Suprapubic skin (tissue), 4 donors: Measurements from ENCODE around the gene LRRC8D. TPM values are rescaled to one million over a fixed set of nuclear protein-coding genes. Genes with fewer than 3 reads are reported as not detected.

ENCODE experiments used
- DNase-seq, 2 donors: peaks; one replicate each; pipeline ENCODE4 v3.0.0-alpha.2; 2019; ENCODE audit warnings: low spot score in 2 of 2
- H3K27ac ChIP-seq: fragments of 200-600 bp; sonication (generic); one replicate; pipeline ENCODE4 v1.5.1; 2019
- H3K27me3 ChIP-seq: fragments of 200-600 bp; sonication (generic); one replicate; pipeline ENCODE4 v1.5.1; 2019
- H3K36me3 ChIP-seq: fragments of 200-600 bp; sonication (generic); one replicate; pipeline ENCODE4 v1.5.1; 2019
- H3K4me1 ChIP-seq: fragments of 200-600 bp; sonication (generic); one replicate; pipeline ENCODE4 v1.5.1; 2019
- H3K4me3 ChIP-seq: fragments of 200-600 bp; sonication (generic); one replicate; pipeline ENCODE4 v1.5.1; 2019; ENCODE audit warnings: mild to moderate bottlenecking
- H3K9me3 ChIP-seq: fragments of 200-600 bp; sonication (generic); one replicate; pipeline ENCODE4 v1.5.1; 2019
- EP300 ChIP-seq: sonication (generic); formaldehyde crosslinking; IDR thresholded peaks from one replicate; pipeline ENCODE4 v1.6.1; 2017; ENCODE audit warnings: antibody characterized with exemption
- POLR2A ChIP-seq, 2 donors: fragments of 450-650 bp; IDR thresholded peaks; one replicate each; pipeline ENCODE4 v1.6.1; 2017; ENCODE audit warnings: antibody characterized with exemption in 2 of 2, mild to moderate bottlenecking in 2 of 2, moderate library complexity in 2 of 2
- POLR2AphosphoS5 ChIP-seq, 3 donors: sonication (generic); formaldehyde crosslinking; IDR thresholded peaks; one replicate each; pipeline ENCODE4 v1.6.1; 2017; ENCODE audit warnings: antibody characterized with exemption in 3 of 3
- WGBS: methylation state at CpG from one replicate; pipeline ENCODE4 v1.1.5; 2018; 5-methylcytosine and 5-hydroxymethylcytosine counted together
- total RNA-seq, 4 donors: library from RNA; depleted of rRNA; stranded (reverse); fragments of >200 nt; gene quantifications; one replicate each; pipeline ENCODE4 v1.1.0, GENCODE V29; 2016
- TF ChIP-seq, protein P1 (sequence below), 2 donors: fragments of 200-600 bp in 1 of 2; fragments of 450-650 bp in 1 of 2; sonication (generic) in 1 of 2; IDR thresholded peaks; one replicate each; pipeline ENCODE4 v1.5.1; 2016 to 2019; ENCODE audit warnings: antibody characterized with exemption in 2 of 2, mild to moderate bottlenecking in 1 of 2, moderate library complexity in 1 of 2

LRRC8D gene
- total RNA-seq, 4 donors from 2014 or later = 11.7 to 24.8 (median 21.6) TPM

DNA sequence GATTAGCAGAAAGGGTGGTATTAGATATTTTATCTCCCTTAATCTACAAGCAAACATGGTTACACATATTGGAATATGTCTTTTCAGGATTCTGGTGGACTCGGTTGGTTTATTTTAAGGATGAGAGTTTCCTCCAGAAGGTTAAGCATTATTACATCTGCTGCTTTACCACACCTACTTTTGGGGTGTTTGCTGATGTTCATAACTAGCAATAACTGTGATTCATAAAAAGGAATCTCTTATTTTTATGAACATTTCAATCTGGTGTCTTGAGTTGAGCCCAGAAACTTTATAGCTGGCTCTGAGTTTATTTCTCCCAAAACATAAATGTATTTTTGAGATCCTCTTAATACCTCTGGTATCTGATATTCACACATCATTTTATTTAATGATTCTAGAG lies 82.7 kb downstream of the LRRC8D start:
- no peak for TF ChIP-seq POLR2A (IDR thresholded peaks at IDR 0.05)
- TF ChIP-seq EP300 = no peak
- TF ChIP-seq, protein P1, sequence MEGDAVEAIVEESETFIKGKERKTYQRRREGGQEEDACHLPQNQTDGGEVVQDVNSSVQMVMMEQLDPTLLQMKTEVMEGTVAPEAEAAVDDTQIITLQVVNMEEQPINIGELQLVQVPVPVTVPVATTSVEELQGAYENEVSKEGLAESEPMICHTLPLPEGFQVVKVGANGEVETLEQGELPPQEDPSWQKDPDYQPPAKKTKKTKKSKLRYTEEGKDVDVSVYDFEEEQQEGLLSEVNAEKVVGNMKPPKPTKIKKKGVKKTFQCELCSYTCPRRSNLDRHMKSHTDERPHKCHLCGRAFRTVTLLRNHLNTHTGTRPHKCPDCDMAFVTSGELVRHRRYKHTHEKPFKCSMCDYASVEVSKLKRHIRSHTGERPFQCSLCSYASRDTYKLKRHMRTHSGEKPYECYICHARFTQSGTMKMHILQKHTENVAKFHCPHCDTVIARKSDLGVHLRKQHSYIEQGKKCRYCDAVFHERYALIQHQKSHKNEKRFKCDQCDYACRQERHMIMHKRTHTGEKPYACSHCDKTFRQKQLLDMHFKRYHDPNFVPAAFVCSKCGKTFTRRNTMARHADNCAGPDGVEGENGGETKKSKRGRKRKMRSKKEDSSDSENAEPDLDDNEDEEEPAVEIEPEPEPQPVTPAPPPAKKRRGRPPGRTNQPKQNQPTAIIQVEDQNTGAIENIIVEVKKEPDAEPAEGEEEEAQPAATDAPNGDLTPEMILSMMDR (IDR thresholded peaks at IDR 0.05) = no peak
- TF ChIP-seq POLR2AphosphoS5 (IDR thresholded peaks at IDR 0.05) = no peak
- DNase-seq = no peak
- Histone ChIP-seq H3K4me3 (no peak overlapping the region), H3K9me3 (no peaks in the 10 kb centered on the region), H3K27ac (no peak overlapping the region), H3K27me3 (no peaks in the 10 kb centered on the region), H3K4me1 (peaks cover 14% of the 10 kb centered on the region), H3K36me3 (no peaks in the 10 kb centered on the region)
- 85% methylated on average over 1 of the region's 1 CpG for WGBS

DNA sequence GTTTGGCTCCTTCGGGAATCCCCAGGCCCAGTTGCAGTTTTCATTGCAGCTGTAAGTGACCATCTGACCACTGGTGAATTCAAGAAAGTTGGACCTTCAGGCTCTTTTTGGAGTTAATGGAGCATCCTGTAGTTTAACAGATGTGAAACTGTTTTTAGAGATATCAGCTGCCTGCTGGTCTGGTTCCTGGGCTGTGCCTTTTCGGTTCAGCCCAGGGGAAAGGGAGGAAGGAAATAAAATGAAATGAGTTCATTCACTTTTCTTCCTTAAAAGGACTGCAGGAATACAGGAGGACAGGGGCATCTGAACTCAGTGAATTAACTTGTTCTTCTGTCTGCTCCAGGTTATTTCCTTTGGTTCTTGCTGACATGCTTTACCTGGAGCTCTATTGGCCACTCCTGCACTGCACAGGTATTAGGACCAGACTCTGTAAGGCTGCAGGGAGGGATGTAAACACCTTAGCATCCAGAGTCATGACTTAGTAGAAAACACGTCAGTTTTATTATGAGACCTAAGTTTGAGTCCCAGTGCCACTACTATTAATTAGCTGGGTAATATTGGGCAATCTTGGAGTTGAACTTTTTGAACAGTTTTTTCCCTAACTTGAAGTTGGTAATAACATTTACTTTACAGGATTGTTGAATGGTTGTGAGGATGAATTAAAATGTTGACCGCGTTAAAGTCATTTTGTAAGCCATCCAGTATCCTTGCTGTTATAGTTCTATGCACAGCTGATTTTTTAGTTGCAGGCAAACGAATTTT lies 83.6 kb downstream of the LRRC8D start:
- H3K4me3 ChIP-seq = no peak overlapping the region
- no peak for DNase-seq
- no peaks in the 10 kb centered on the region for H3K27me3 ChIP-seq
- H3K9me3 ChIP-seq = no peaks in the 10 kb centered on the region
- no peaks in the 10 kb centered on the region for H3K36me3 ChIP-seq
- H3K27ac ChIP-seq = no peak overlapping the region
- TF ChIP-seq EP300 (no peak), POLR2AphosphoS5 (IDR thresholded peaks at IDR 0.05) (no peak), POLR2A (IDR thresholded peaks at IDR 0.05) (no peak)
- TF ChIP-seq, protein P1 (IDR thresholded peaks at IDR 0.05) = no peak
- 63% methylated on average over 6 of the region's 6 CpGs for WGBS
- peaks cover 22% of the 10 kb centered on the region for H3K4me1 ChIP-seq

DNA sequence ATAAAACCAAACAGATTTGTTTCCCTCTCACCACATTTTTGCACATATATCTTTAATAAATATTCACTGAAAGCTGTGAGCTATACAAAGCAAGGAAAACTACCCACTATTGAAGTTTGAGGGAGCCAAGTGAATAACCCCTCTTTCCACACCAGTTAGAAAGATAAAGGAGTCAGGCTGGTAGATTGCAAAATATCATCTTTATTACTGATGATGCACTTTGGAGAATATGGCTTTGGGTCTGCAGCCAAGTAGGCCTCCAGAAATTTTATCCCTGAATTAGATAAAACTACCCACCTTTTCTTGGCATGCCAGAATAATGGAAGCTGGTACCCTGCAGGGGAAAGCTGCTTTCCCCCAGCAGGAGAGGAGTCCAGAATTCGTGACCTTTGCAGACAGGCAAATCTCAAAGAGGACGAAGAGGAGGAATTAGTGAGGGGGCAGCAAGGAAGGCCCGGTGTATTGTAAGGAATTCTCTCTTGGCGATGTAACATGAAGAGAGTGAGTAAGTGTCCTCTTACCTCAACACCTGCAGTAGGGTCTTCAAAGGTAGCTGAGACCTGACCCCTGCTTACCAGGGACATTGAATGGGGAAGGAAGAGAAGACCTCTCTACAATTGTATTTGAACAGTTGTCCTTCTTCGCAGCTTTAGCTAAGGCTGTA lies 84.7 kb downstream of the LRRC8D start:
- Histone ChIP-seq H3K4me3 (no peak overlapping the region), H3K9me3 (no peaks in the 10 kb centered on the region), H3K36me3 (no peaks in the 10 kb centered on the region), H3K27ac (no peak overlapping the region), H3K27me3 (no peaks in the 10 kb centered on the region), H3K4me1 (peaks cover 23% of the 10 kb centered on the region)
- DNase-seq = no peak
- TF ChIP-seq, protein P1 (IDR thresholded peaks at IDR 0.05) = no peak
- no peak for TF ChIP-seq POLR2AphosphoS5 (IDR thresholded peaks at IDR 0.05)
- TF ChIP-seq EP300 = no peak
- WGBS = 97% methylated on average over 5 of the region's 5 CpGs

DNA sequence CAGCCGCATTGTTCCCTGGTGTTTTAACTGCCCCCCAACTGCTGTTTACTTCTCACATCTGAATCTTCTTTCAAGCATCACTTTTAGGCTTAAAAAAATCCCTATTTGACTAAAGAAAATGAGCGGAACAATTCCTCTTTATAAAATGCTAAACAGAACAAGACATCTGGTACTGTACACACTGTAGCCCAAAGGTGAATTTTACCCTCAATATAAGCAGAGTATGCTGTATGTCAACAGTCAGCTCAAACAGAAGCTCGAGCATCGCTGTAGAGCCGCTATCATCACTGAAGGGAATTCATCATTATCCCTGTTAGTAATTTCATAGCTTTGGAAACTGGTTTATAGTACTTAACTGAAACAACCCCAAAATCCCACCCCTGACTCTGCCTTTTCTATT lies 85.3 kb downstream of the LRRC8D start:
- H3K27me3 ChIP-seq = no peaks in the 10 kb centered on the region
- no peaks in the 10 kb centered on the region for H3K36me3 ChIP-seq
- TF ChIP-seq POLR2A (IDR thresholded peaks at IDR 0.05) (no peak), POLR2AphosphoS5 (IDR thresholded peaks at IDR 0.05) (no peak)
- TF ChIP-seq, protein P1 (IDR thresholded peaks at IDR 0.05) = no peak
- no peak overlapping the region for H3K27ac ChIP-seq
- 90% methylated on average over 5 of the region's 5 CpGs for WGBS
- no peak for DNase-seq
- H3K9me3 ChIP-seq = no peaks in the 10 kb centered on the region
- no peak overlapping the region for H3K4me3 ChIP-seq
- H3K4me1 ChIP-seq = peaks cover 23% of the 10 kb centered on the region

DNA sequence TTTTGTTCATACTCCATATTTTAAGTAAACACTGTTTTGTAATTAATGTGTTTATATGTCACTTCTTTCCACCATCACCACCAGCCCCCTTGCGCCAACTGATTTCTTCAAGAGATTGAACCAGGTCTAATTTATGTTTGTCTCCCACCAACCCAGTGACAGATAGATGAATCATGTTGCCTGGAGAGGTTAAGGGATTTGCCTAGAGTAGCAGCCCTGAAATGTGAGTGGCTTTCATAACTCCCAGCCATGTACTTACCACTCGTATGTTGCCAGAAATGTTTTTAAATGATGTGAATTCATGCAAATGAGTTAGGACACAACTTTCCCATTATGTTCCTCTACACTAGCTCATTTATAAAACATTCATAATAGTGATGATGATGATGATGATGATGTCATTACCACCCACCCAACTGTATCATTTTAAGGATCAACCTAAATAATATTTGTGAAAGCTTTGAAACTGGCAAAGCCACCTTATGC lies 86.9 kb downstream of the LRRC8D start:
- H3K27ac ChIP-seq = no peak overlapping the region
- H3K9me3 ChIP-seq = no peaks in the 10 kb centered on the region
- no peak overlapping the region for H3K4me3 ChIP-seq
- 79% methylated on average over 2 of the region's 2 CpGs for WGBS
- TF ChIP-seq EP300 (no peak), POLR2A (IDR thresholded peaks at IDR 0.05) (no peak), POLR2AphosphoS5 (IDR thresholded peaks at IDR 0.05) (no peak)
- TF ChIP-seq, protein P1 (IDR thresholded peaks at IDR 0.05) = no peak
- no peak for DNase-seq
- no peaks in the 10 kb centered on the region for H3K36me3 ChIP-seq
- no peaks in the 10 kb centered on the region for H3K27me3 ChIP-seq
- H3K4me1 ChIP-seq = peaks cover 23% of the 10 kb centered on the region
